Fibroblast of lung (primary cell): ENCODE results near the gene PTEN.

Experiments
- CTCF ChIP-seq, 2 donors: IDR thresholded peaks in 1 of 2; conservative IDR thresholded peaks in 1 of 2; 1 replicate in 1 of 2; 2 replicates in 1 of 2; pipeline ENCODE4 v1.5.1; 2011 to 2012; ENCODE audit warnings: low read length in 2 of 2, control low read depth in 1 of 2, inconsistent platforms in 1 of 2, low read depth in 1 of 2, mild to moderate bottlenecking in 1 of 2
- EZH2 ChIP-seq: IDR thresholded peaks from 2 replicates; pipeline ENCODE4 v1.5.1; 2012; ENCODE audit warnings: low read length, control low read depth, mild to moderate bottlenecking; ENCODE audit errors: missing control alignments

GRCh38 chr10:87827681-87828080, 35.7 kb upstream of the PTEN start:
- TF ChIP-seq CTCF (conservative IDR thresholded peaks at IDR 0.05 in 1 of 2, IDR thresholded peaks at IDR 0.05 in 1 of 2; ENCODE audit: low read depth in 1 of 2, low read length in 2 of 2): no peak
- TF ChIP-seq EZH2: no peak
